ENCODE measurements around the gene OPCML. TPM values are rescaled to one million over a fixed set of nuclear protein-coding genes. Genes with fewer than 3 reads are reported as not detected.

OPCML gene
- total RNA-seq, 4 donors from 2014 or later: 0.15 TPM; not detected in 3

DNA sequence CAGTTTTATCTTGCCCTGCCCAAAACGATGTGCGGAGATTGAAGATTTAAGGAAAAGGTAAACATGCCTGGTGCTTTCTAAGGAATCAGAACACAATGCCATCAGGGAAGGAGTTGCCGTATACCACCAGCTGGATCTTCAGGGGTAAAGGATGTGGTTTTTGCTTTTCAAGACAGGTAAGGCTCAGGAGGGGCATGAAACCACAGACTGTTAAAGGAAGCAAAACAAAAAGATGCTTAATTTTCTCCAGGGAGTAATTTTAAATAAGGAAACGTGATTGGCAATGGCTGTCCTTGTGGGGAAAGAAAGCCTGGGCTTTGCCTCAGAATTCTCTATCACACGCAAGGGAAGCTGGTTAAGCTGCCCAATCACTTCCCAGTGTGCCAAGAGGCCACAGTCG is 655.6 kb downstream of the OPCML start:
- Histone ChIP-seq H3K4me1 (no peaks in the 10 kb centered on the region), H3K9me3 (no peaks in the 10 kb centered on the region), H3K4me3 (no peak overlapping the region), H3K27ac (no peak overlapping the region), H3K27me3 (no peaks in the 10 kb centered on the region), H3K36me3 (no peaks in the 10 kb centered on the region)
- WGBS: 88% methylated on average over 6 of the region's 6 CpGs
- DNase-seq (ENCODE audit: low spot score in 2 of 2): no peak
- no peak for TF ChIP-seq POLR2AphosphoS5 (IDR thresholded peaks at IDR 0.05)
- no peak for TF ChIP-seq POLR2A (IDR thresholded peaks at IDR 0.05)
- no peak for TF ChIP-seq EP300 (IDR thresholded peaks at IDR 0.05)
- TF ChIP-seq, protein P1, sequence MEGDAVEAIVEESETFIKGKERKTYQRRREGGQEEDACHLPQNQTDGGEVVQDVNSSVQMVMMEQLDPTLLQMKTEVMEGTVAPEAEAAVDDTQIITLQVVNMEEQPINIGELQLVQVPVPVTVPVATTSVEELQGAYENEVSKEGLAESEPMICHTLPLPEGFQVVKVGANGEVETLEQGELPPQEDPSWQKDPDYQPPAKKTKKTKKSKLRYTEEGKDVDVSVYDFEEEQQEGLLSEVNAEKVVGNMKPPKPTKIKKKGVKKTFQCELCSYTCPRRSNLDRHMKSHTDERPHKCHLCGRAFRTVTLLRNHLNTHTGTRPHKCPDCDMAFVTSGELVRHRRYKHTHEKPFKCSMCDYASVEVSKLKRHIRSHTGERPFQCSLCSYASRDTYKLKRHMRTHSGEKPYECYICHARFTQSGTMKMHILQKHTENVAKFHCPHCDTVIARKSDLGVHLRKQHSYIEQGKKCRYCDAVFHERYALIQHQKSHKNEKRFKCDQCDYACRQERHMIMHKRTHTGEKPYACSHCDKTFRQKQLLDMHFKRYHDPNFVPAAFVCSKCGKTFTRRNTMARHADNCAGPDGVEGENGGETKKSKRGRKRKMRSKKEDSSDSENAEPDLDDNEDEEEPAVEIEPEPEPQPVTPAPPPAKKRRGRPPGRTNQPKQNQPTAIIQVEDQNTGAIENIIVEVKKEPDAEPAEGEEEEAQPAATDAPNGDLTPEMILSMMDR (IDR thresholded peaks at IDR 0.05): no peak

DNA sequence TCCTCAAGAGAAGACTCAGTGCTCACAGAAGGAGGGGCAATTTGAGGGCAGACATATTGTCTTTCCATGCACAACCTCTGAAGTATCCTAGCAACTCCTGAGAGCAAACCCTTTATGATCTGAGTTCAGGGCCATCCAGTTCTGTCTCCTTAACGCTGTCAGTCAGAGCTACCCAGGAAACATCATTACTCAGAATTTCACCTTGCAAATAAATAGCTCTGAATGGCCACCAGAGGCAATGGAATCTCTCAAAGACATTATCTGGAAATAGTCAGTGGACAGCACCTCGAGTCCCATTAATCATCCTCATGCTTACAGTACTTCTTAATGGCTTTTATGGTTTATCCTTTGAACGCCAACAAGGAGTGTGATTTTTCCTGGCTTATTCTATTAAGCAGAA is 656.1 kb downstream of the OPCML start:
- H3K9me3 ChIP-seq: no peaks in the 10 kb centered on the region
- no peaks in the 10 kb centered on the region for H3K27me3 ChIP-seq
- 62% methylated on average over 3 of the region's 3 CpGs for WGBS
- no peaks in the 10 kb centered on the region for H3K36me3 ChIP-seq
- no peak for DNase-seq (ENCODE audit: low spot score in 2 of 2)
- H3K4me3 ChIP-seq: no peak overlapping the region
- TF ChIP-seq POLR2AphosphoS5 (IDR thresholded peaks at IDR 0.05) (no peak), EP300 (IDR thresholded peaks at IDR 0.05) (no peak), POLR2A (IDR thresholded peaks at IDR 0.05) (no peak)
- TF ChIP-seq, protein P1 (IDR thresholded peaks at IDR 0.05): no peak
- no peaks in the 10 kb centered on the region for H3K4me1 ChIP-seq
- no peak overlapping the region for H3K27ac ChIP-seq

DNA sequence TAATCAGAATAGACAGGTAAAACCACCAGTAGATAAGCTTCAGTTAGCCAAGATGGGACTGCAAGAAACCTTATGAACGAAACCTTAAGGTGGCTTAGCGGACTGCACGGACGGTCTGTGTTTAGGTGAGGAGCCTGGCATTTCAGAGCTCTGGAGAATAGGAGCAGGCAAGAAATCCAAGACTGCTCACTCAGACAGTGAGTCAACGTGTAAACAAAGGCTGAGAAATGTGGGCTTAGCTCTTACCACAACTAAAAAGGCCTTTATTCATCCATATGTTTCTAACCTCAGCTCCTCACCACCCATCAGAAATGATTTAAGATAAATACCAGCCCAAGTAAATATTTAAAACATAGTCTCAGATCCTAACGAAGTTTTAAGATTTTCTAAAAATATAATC is 657.7 kb downstream of the OPCML start:
- H3K27me3 ChIP-seq: no peaks in the 10 kb centered on the region
- no peaks in the 10 kb centered on the region for H3K9me3 ChIP-seq
- H3K4me3 ChIP-seq: no peak overlapping the region
- TF ChIP-seq, protein P1 (IDR thresholded peaks at IDR 0.05): no peak
- TF ChIP-seq POLR2A (IDR thresholded peaks at IDR 0.05) (no peak), POLR2AphosphoS5 (IDR thresholded peaks at IDR 0.05) (no peak), EP300 (IDR thresholded peaks at IDR 0.05) (no peak)
- DNase-seq (ENCODE audit: low spot score in 2 of 2): no peak
- 71% methylated on average over 6 of the region's 6 CpGs for WGBS
- no peak overlapping the region for H3K27ac ChIP-seq
- H3K36me3 ChIP-seq: no peaks in the 10 kb centered on the region
- no peaks in the 10 kb centered on the region for H3K4me1 ChIP-seq

DNA sequence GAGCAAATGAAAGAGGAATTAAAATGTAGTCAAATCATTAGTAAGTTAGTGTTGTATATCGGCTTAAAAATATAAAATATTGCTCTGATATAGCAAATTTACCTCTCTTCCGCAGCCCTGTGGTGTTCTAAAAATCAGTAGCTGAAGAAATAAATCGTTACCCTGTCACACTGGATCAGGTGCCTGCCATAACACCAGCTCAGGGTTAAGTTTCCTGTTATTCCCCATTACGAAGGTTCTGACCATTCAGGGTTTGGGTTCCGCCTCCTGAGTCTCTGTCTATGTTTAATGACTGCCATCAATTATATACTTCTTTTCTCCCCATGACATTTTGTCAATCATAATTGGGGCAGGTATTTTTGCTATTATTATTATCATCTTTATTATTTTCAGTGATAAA is 658.5 kb downstream of the OPCML start:
- DNase-seq (ENCODE audit: low spot score in 2 of 2): no peak
- 76% methylated on average over 5 of the region's 5 CpGs for WGBS
- H3K4me1 ChIP-seq: no peaks in the 10 kb centered on the region
- H3K27ac ChIP-seq: no peak overlapping the region
- no peaks in the 10 kb centered on the region for H3K36me3 ChIP-seq
- H3K9me3 ChIP-seq: no peaks in the 10 kb centered on the region
- TF ChIP-seq POLR2AphosphoS5 (IDR thresholded peaks at IDR 0.05): no peak
- TF ChIP-seq POLR2A (IDR thresholded peaks at IDR 0.05): no peak
- TF ChIP-seq, protein P1 (IDR thresholded peaks at IDR 0.05): no peak
- no peak for TF ChIP-seq EP300 (IDR thresholded peaks at IDR 0.05)
- no peak overlapping the region for H3K4me3 ChIP-seq
- no peaks in the 10 kb centered on the region for H3K27me3 ChIP-seq

DNA sequence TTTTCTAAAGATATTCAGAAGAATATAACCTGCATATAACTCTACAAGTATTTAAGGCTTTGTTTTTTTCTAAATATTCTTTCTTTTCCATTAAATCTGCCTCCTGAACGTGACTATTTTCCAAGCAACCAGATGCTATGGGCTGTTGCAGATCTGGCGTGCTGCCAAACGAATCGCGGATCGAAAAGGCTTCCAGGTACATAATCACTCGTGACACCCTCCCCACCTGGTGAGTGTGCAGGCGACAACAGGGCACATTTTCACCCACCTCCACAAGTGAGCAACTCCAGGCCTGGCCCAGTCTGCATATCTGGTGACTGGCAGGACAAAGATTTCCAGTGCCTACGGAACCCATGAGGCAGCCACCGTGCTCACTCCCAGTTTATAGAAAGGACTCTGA is 660.1 kb downstream of the OPCML start:
- Histone ChIP-seq H3K36me3 (no peaks in the 10 kb centered on the region), H3K27ac (no peak overlapping the region), H3K9me3 (no peaks in the 10 kb centered on the region), H3K4me1 (no peaks in the 10 kb centered on the region), H3K4me3 (no peak overlapping the region), H3K27me3 (no peaks in the 10 kb centered on the region)
- DNase-seq (ENCODE audit: low spot score in 2 of 2): no peak
- WGBS: 72% methylated on average over 10 of the region's 10 CpGs
- no peak for TF ChIP-seq EP300 (IDR thresholded peaks at IDR 0.05)
- TF ChIP-seq, protein P1 (IDR thresholded peaks at IDR 0.05): no peak

Measured in suprapubic skin (tissue), 4 donors.